Trophoblast cell (in vitro differentiated cells and primary cell): ENCODE data around the gene EVX2. TPM values are rescaled to one million over a fixed set of nuclear protein-coding genes. Genes with fewer than 3 reads are reported as not detected.

ENCODE experiments used
- DNase-seq, 2 donors: peaks; one replicate each; pipeline ENCODE4 v3.0.0-alpha.2; 2016
- H2AFZ ChIP-seq: 2 replicates; pipeline ENCODE4 v1.6.1; 2013; ENCODE audit warnings: low read length, moderate library complexity, mild to moderate bottlenecking; ENCODE audit not compliant: insufficient read depth, poor library complexity
- H2AK5ac ChIP-seq: 2 replicates; pipeline ENCODE4 v1.6.1; 2013; ENCODE audit warnings: mild to moderate bottlenecking, low read length
- H2BK120ac ChIP-seq: 2 replicates; pipeline ENCODE4 v1.6.1; 2013; ENCODE audit warnings: low read length, mild to moderate bottlenecking, moderate library complexity; ENCODE audit not compliant: insufficient read depth, poor library complexity
- H2BK12ac ChIP-seq: 2 replicates; pipeline ENCODE4 v1.6.1; 2013; ENCODE audit warnings: mild to moderate bottlenecking, low read length, moderate library complexity
- H2BK5ac ChIP-seq: 2 replicates; pipeline ENCODE4 v1.6.1; 2013; ENCODE audit warnings: low read length, low read depth, moderate library complexity, mild to moderate bottlenecking; ENCODE audit not compliant: poor library complexity
- H3K14ac ChIP-seq: 2 replicates; pipeline ENCODE4 v1.6.1; 2013; ENCODE audit warnings: mild to moderate bottlenecking, low read length
- H3K18ac ChIP-seq: 2 replicates; pipeline ENCODE4 v1.6.1; 2013; ENCODE audit warnings: mild to moderate bottlenecking, low read length
- H3K23ac ChIP-seq: 2 replicates; pipeline ENCODE4 v1.6.1; 2013; ENCODE audit warnings: low read length
- H3K27ac ChIP-seq: 2 replicates; pipeline ENCODE4 v1.5.1; 2013; ENCODE audit warnings: low read depth, mild to moderate bottlenecking, inconsistent platforms, low read length, moderate library complexity
- H3K27me3 ChIP-seq: 2 replicates; pipeline ENCODE4 v1.6.1; 2013; ENCODE audit warnings: inconsistent platforms, mild to moderate bottlenecking, low read length, moderate library complexity; ENCODE audit not compliant: insufficient read depth
- H3K36me3 ChIP-seq, 2 experiments: 1 replicate in 1 of 2; 2 replicates in 1 of 2; pipeline ENCODE4 v1.6.1; 2013; ENCODE audit warnings: low read length in 2 of 2, mild to moderate bottlenecking in 2 of 2, moderate library complexity in 1 of 2; ENCODE audit not compliant: insufficient read depth in 2 of 2, control insufficient read depth in 1 of 2
- H3K4ac ChIP-seq: 2 replicates; pipeline ENCODE4 v1.6.1; 2013; ENCODE audit warnings: low read depth, mild to moderate bottlenecking, low read length, moderate library complexity
- H3K4me1 ChIP-seq, 2 experiments: 1 replicate in 1 of 2; 2 replicates in 1 of 2; pipeline ENCODE4 v1.6.1; 2013; ENCODE audit warnings: low read length in 2 of 2, mild to moderate bottlenecking in 2 of 2, moderate library complexity in 1 of 2; ENCODE audit not compliant: insufficient read depth in 2 of 2, control insufficient read depth in 1 of 2
- H3K4me2 ChIP-seq: 2 replicates; pipeline ENCODE4 v1.6.1; 2013; ENCODE audit warnings: inconsistent platforms, mild to moderate bottlenecking, low read length, moderate library complexity
- H3K4me3 ChIP-seq: 2 replicates; pipeline ENCODE4 v1.5.1; 2013; ENCODE audit warnings: mild to moderate bottlenecking, low read depth, low read length, inconsistent platforms
- H3K79me1 ChIP-seq: one replicate; pipeline ENCODE4 v1.6.1; 2013; ENCODE audit warnings: low read length
- H3K79me2 ChIP-seq: 2 replicates; pipeline ENCODE4 v1.6.1; 2013; ENCODE audit warnings: low read length, mild to moderate bottlenecking; ENCODE audit not compliant: control insufficient read depth, insufficient read depth, poor library complexity
- H3K9ac ChIP-seq: 2 replicates; pipeline ENCODE4 v1.6.1; 2013; ENCODE audit warnings: mild to moderate bottlenecking, low read length
- H3K9me3 ChIP-seq: 2 replicates; pipeline ENCODE4 v1.6.1; 2013; ENCODE audit warnings: low read depth, mild to moderate bottlenecking, control low read depth, inconsistent platforms, low read length; ENCODE audit not compliant: insufficient read depth
- H4K12ac ChIP-seq: 2 replicates; pipeline ENCODE4 v1.6.1; 2013; ENCODE audit warnings: low read depth, mild to moderate bottlenecking, low read length, moderate library complexity
- H4K8ac ChIP-seq: 2 replicates; pipeline ENCODE4 v1.6.1; 2013; ENCODE audit warnings: low read depth, mild to moderate bottlenecking, low read length, moderate library complexity
- H4K91ac ChIP-seq: one replicate; pipeline ENCODE4 v1.6.1; 2013; ENCODE audit warnings: low read depth, mild to moderate bottlenecking, low read length, moderate library complexity
- WGBS: extraction: QIAGEN DNeasy Blood & Tissue Kit; methylation state at CpG from one replicate; pipeline ENCODE4 v1.1.7; 2013; ENCODE audit warnings: missing lambda C conversion rate; ENCODE audit not compliant: insufficient read length, insufficient coverage; ENCODE audit errors: extremely low coverage; 5-methylcytosine and 5-hydroxymethylcytosine counted together
- polyA plus RNA-seq: library from polyadenylated mRNA; stranded (reverse); fragments of 200-250 nt; gene quantifications from 2 replicates; pipeline ENCODE4 v1.2.3, GENCODE V29; 2013

The EVX2 gene
- polyA plus RNA-seq: 0.03 TPM in 2 replicates

DNA sequence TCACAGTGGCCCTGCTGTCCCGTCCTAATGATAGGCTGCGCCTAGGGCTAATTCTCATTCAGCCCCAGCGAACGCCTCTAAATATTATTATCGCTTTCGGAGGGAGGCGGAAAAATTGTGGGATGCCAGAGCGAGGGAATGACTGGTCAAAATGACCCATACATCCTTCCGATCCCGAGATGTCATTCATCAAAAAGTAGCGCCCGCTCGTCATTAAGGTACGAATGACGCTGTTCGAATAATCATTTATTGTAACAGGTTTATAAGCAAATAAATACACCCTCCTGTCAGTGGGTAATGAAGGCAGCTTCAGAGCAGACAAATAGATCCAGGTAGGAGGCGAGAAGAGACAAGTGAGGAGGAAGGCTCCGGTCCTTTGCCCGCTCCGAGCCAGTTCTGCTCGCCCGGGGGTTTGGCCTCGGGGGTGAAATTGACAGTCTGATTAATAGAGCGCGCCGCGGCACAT is at the start of gene EVX2:
Gene EVX2 (minus strand): TSS at position 167 of the 466 bp plus-strand sequence. CDS start 186 bp downstream, outside the sequence.
- Histone ChIP-seq H2BK5ac (no peak within 1 kb of the TSS), H3K4ac (no peak within 1 kb of the TSS), H3K79me2 (peaks cover 2% of the 10 kb centered on the region), H3K79me1 (peaks cover 1% of the 10 kb centered on the region), H3K14ac (no peak within 1 kb of the TSS), H3K18ac (no peak within 1 kb of the TSS), H2BK12ac (no peak within 1 kb of the TSS), H3K27ac (no peak within 1 kb of the TSS), H4K12ac (no peak within 1 kb of the TSS), H2AFZ (peak within 1 kb of the TSS; percentile 30), H3K4me2 (peak within 1 kb of the TSS; percentile 51), H3K27me3 (peaks cover 90% of the 10 kb centered on the region), H2AK5ac (no peak within 1 kb of the TSS), H3K4me3 (no peak within 1 kb of the TSS), H2BK120ac (no peak within 1 kb of the TSS), H3K36me3 (no peaks in the 10 kb centered on the region), H4K8ac (no peak within 1 kb of the TSS), H3K9me3 (peaks cover 12% of the 10 kb centered on the region), H3K23ac (no peak within 1 kb of the TSS), H3K9ac (no peak within 1 kb of the TSS), H3K4me1 (peaks cover 25 to 27% of the 10 kb centered on the region in 2 experiments), H4K91ac (no peak within 1 kb of the TSS)
- no CpG with 5 or more reads among the region's 27 CpGs for WGBS
- no peak for DNase-seq

DNA sequence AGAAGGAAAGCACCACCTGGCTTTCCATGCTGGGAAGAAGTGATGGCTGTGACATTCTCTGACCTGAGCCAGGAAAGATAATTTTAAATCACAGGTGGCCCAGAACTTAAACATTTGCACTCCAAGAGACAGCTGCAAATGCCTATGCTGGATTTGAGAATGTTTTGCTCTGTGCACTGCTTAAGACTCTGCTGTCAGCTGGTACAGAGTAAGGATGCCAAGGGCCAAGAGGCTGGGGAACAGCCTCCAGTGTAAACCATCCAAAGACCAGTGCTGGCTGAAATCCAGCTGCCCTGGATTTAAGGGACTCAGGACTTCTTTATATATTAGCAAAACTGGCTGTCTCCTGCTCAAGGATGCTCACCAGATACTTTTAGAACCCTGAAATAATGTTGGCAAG is 49.6 kb upstream of the EVX2 start:
- Histone ChIP-seq H3K4me1 (peaks cover 9 to 22% of the 10 kb centered on the region in 2 experiments), H2BK120ac (no peak overlapping the region), H3K36me3 (no peaks in the 10 kb centered on the region), H2AFZ (no peak overlapping the region), H3K18ac (no peak overlapping the region), H3K79me1 (no peaks in the 10 kb centered on the region), H3K4me3 (peak overlapping the region; percentile 13), H3K9me3 (peaks cover 9% of the 10 kb centered on the region), H3K4ac (no peak overlapping the region), H2AK5ac (no peak overlapping the region), H3K23ac (no peak overlapping the region), H4K91ac (no peak overlapping the region), H3K27ac (no peak overlapping the region), H3K27me3 (peaks cover 86% of the 10 kb centered on the region), H4K12ac (no peak overlapping the region), H3K79me2 (no peaks in the 10 kb centered on the region), H3K4me2 (no peak overlapping the region), H3K14ac (no peak overlapping the region), H2BK5ac (no peak overlapping the region), H4K8ac (no peak overlapping the region), H3K9ac (no peak overlapping the region), H2BK12ac (no peak overlapping the region)
- DNase-seq: no peak

- Histone ChIP-seq H2AK5ac (no peak overlapping the region), H3K4me1 (peaks cover 9 to 22% of the 10 kb centered on the region in 2 experiments)
- peak in 1 of 2 donors; percentile 13 for DNase-seq
Measured at GRCh38 chr2:176132205-176133171, 48.7 kb upstream of the EVX2 start.

GRCh38 chr2:176131848-176132158 is 48.0 kb upstream of the EVX2 start:
- H3K27me3 ChIP-seq: peaks cover 81% of the 10 kb centered on the region
- no peaks in the 10 kb centered on the region for H3K79me2 ChIP-seq
- H3K9ac ChIP-seq: no peak overlapping the region
- no peak overlapping the region for H3K4me3 ChIP-seq
- H3K9me3 ChIP-seq: peaks cover 8% of the 10 kb centered on the region
- no peak overlapping the region for H3K27ac ChIP-seq
- DNase-seq: no peak
- H2AK5ac ChIP-seq: no peak overlapping the region
- peaks cover 9 to 21% of the 10 kb centered on the region in 2 experiments for H3K4me1 ChIP-seq
- H2BK120ac ChIP-seq: no peak overlapping the region
- H2AFZ ChIP-seq: no peak overlapping the region
- no peak overlapping the region for H3K4me2 ChIP-seq
- H3K23ac ChIP-seq: no peak overlapping the region
- no peak overlapping the region for H4K12ac ChIP-seq
- no CpG with 5 or more reads among the region's 4 CpGs for WGBS
- H3K4ac ChIP-seq: no peak overlapping the region
- no peak overlapping the region for H3K18ac ChIP-seq
- H4K8ac ChIP-seq: no peak overlapping the region
- H2BK12ac ChIP-seq: no peak overlapping the region
- no peak overlapping the region for H3K14ac ChIP-seq
- no peak overlapping the region for H2BK5ac ChIP-seq
- H4K91ac ChIP-seq: no peak overlapping the region
- H3K79me1 ChIP-seq: no peaks in the 10 kb centered on the region
- H3K36me3 ChIP-seq: no peaks in the 10 kb centered on the region

More at GRCh38 chr2:176132205-176133171, 48.7 kb upstream of the EVX2 start:
- Histone ChIP-seq H2BK12ac (no peak overlapping the region), H3K4ac (no peak overlapping the region), H3K27ac (no peak overlapping the region), H3K4me2 (no peak overlapping the region), H4K91ac (no peak overlapping the region), H3K14ac (no peak overlapping the region), H3K23ac (no peak overlapping the region), H3K4me3 (no peak overlapping the region), H3K9me3 (peaks cover 8% of the 10 kb centered on the region), H3K79me2 (no peaks in the 10 kb centered on the region), H4K12ac (no peak overlapping the region), H2BK120ac (no peak overlapping the region), H3K36me3 (no peaks in the 10 kb centered on the region), H4K8ac (no peak overlapping the region), H3K18ac (no peak overlapping the region), H3K9ac (no peak overlapping the region), H3K79me1 (no peaks in the 10 kb centered on the region), H2BK5ac (no peak overlapping the region), H3K27me3 (peaks cover 87% of the 10 kb centered on the region), H2AFZ (no peak overlapping the region)
- WGBS: no CpG with 5 or more reads among the region's 33 CpGs
